ENCODE results near the gene TNFRSF11A. TPM values are rescaled to one million over a fixed set of nuclear protein-coding genes. Genes with fewer than 3 reads are reported as not detected.

TNFRSF11A gene
- total RNA-seq, 1 experiment from 2014 or later, result 3.2 TPM

GRCh38 chr18:62279561-62279960 lies 45.5 kb upstream of the TNFRSF11A start:
- ATAC-seq (no peak), DNase-seq (ENCODE audit: low read depth, low spot score) (no peak)
- Histone ChIP-seq H3K4me3 (replicated peaks in 1 of 2; ENCODE audit: low read depth in 1 of 2, low read length in 2 of 2) (no peak overlapping the region), H4K20me1 (ENCODE audit: insufficient read depth) (no peaks in the 10 kb centered on the region), H3K4me2 (ENCODE audit: low read length) (no peak overlapping the region), H3K27me3 (ENCODE audit: insufficient read depth, low read length) (no peaks in the 10 kb centered on the region), H3K79me2 (ENCODE audit: insufficient read depth, low read length) (no peaks in the 10 kb centered on the region), H3K4me1 (ENCODE audit: control insufficient read depth in 1 of 2, insufficient read depth in 2 of 2, low read length in 2 of 2) (peaks cover 0 to 15% of the 10 kb centered on the region in 2 experiments; a peak in 3 of 4 replicates), H3K9me2 (ENCODE audit: insufficient read depth) (no peaks in the 10 kb centered on the region), H3K36me3 (ENCODE audit: control insufficient read depth in 1 of 2, insufficient read depth in 2 of 2, low read length in 2 of 2) (peaks cover 3 to 4% of the 10 kb centered on the region in 2 experiments; a peak in 2 of 4 replicates), H3K9me3 (ENCODE audit: control insufficient read depth in 1 of 2, insufficient read depth in 1 of 2, low read depth in 1 of 2, low read length in 2 of 2) (no peaks in the 10 kb centered on the region), H2AFZ (ENCODE audit: low read depth, low read length, poor library complexity, severe bottlenecking) (no peak overlapping the region), H3K9ac (ENCODE audit: low read length) (no peak overlapping the region), H3K27ac (ENCODE audit: low read depth, low read length) (no peak overlapping the region)
- intact Hi-C loops (cut with micrococcal nuclease), result no loop called here
- TF ChIP-seq SRF (IDR thresholded peaks at IDR 0.05; ENCODE audit: low read depth) (no peak), TCF7L2 (IDR thresholded peaks at IDR 0.05; ENCODE audit: borderline replicate concordance, extremely low read depth, insufficient read depth, insufficient read length) (no peak), JUND (IDR thresholded peaks at IDR 0.05) (no peak), CBX3 (IDR thresholded peaks at IDR 0.05; ENCODE audit: low read depth) (no peak), REST (IDR thresholded peaks at IDR 0.05; ENCODE audit: low read depth) (no peak), SIN3A (IDR thresholded peaks at IDR 0.05; ENCODE audit: low read depth) (no peak), FOSL1 (IDR thresholded peaks at IDR 0.05; ENCODE audit: low read depth) (no peak), EGR1 (IDR thresholded peaks at IDR 0.05; ENCODE audit: low read depth) (no peak), EZH2phosphoT487 (IDR thresholded peaks at IDR 0.05; ENCODE audit: borderline replicate concordance) (no peak), CEBPB (IDR thresholded peaks at IDR 0.05; ENCODE audit: low read depth) (no peak), POLR2AphosphoS5 (IDR thresholded peaks at IDR 0.05; ENCODE audit: low read depth, low read length) (no peak), POLR2A (IDR thresholded peaks at IDR 0.05; ENCODE audit: borderline replicate concordance, extremely low read depth, insufficient read depth, insufficient read length) (no peak), RAD21 (IDR thresholded peaks at IDR 0.05; ENCODE audit: low read depth) (no peak), SP1 (IDR thresholded peaks at IDR 0.05; ENCODE audit: low read depth) (no peak), ELF1 (IDR thresholded peaks at IDR 0.05; ENCODE audit: borderline replicate concordance, low read depth) (no peak), CTCF (IDR thresholded peaks at IDR 0.05 in 2 of 3, conservative IDR thresholded peaks at IDR 0.05 in 1 of 3; ENCODE audit: borderline replicate concordance in 1 of 3, insufficient read depth in 1 of 3, low read depth in 2 of 3, low read length in 2 of 3) (no peak), ZBTB33 (IDR thresholded peaks at IDR 0.05; ENCODE audit: extremely low read depth, insufficient replicate concordance, low read length) (no peak), ZNF274 (IDR thresholded peaks at IDR 0.05; ENCODE audit: low read depth, low read length) (no peak), YY1 (IDR thresholded peaks at IDR 0.05; ENCODE audit: extremely low read depth, insufficient replicate concordance, low read depth, low read length) (no peak), ATF3 (IDR thresholded peaks at IDR 0.05) (no peak)
- CTCF ChIA-PET, result no interaction called here
- POLR2A ChIA-PET, result no interaction called here
- no TSS peak for BruUV-seq (replicated peaks)
- RAD21 ChIA-PET (ENCODE audit: low non-redundant PET in 1 of 2, low total read pairs in 2 of 2, uncharacterized antibody in 2 of 2, unreplicated experiment in 2 of 2), result no interaction called here

Data from HCT116 (cell line).